Left hindlimb (tissue), 1 donor: ENCODE data around the gene EYA2.

Experiments used
- DNase-seq: peaks from one replicate; pipeline ENCODE4 v3.0.0-alpha.2; 2018

EYA2 gene

GRCh38 chr20:47122560-47122959 is 227.9 kb downstream of the EYA2 start:
- DNase-seq: no peak

GRCh38 chr20:47124181-47124717 is 229.6 kb downstream of the EYA2 start:
- no peak for DNase-seq

GRCh38 chr20:47125508-47125757 is 230.8 kb downstream of the EYA2 start:
- no peak for DNase-seq

- DNase-seq: no peak
Observed at GRCh38 chr20:47125758-47126591, 231.3 kb downstream of the EYA2 start.

GRCh38 chr20:47126709-47127108 is 232.1 kb downstream of the EYA2 start:
- no peak for DNase-seq

- DNase-seq: no peak
Observed at GRCh38 chr20:47127546-47127945, 232.9 kb downstream of the EYA2 start.

GRCh38 chr20:47127999-47128398 is 233.4 kb downstream of the EYA2 start:
- DNase-seq: peak; percentile 56

- DNase-seq: no peak
Observed at GRCh38 chr20:47129306-47129705, 234.7 kb downstream of the EYA2 start.

GRCh38 chr20:47133809-47134456 is 239.3 kb downstream of the EYA2 start:
- DNase-seq: no peak

- DNase-seq: no peak
Observed at GRCh38 chr20:47136782-47137181, 242.1 kb downstream of the EYA2 start.

GRCh38 chr20:47137231-47137870 is 242.7 kb downstream of the EYA2 start:
- no peak for DNase-seq

- no peak for DNase-seq
Observed at GRCh38 chr20:47139934-47140535, 245.4 kb downstream of the EYA2 start.

GRCh38 chr20:47141350-47141921 is 246.8 kb downstream of the EYA2 start:
- DNase-seq: no peak

- DNase-seq: no peak
Observed at GRCh38 chr20:47141941-47142773, 247.5 kb downstream of the EYA2 start.

GRCh38 chr20:47142774-47143170 is 248.1 kb downstream of the EYA2 start:
- DNase-seq: no peak

GRCh38 chr20:47143657-47144056 is 249.0 kb downstream of the EYA2 start:
- DNase-seq: no peak

- no peak for DNase-seq
Observed at GRCh38 chr20:47144463-47144862, 249.8 kb downstream of the EYA2 start.

GRCh38 chr20:47146686-47147085 is 252.0 kb downstream of the EYA2 start:
- no peak for DNase-seq

GRCh38 chr20:47148059-47148458 is 253.4 kb downstream of the EYA2 start:
- DNase-seq: no peak

GRCh38 chr20:47149939-47150338 is 255.3 kb downstream of the EYA2 start:
- no peak for DNase-seq

- peak; percentile 79 for DNase-seq
Observed at GRCh38 chr20:47150403-47151152, 255.9 kb downstream of the EYA2 start.
